GM12878 (cell line): ENCODE results near the gene ACO1. TPM values are rescaled to one million over a fixed set of nuclear protein-coding genes. Genes with fewer than 3 reads are reported as not detected.

Experiments used
- ATAC-seq: fragments of 200-7000 bp; cut with Tn5 transposase; 3 replicates; pipeline ENCODE4 v1.9.1; 2020; ENCODE audit warnings: mild to moderate bottlenecking, moderate library complexity
- BruUV-seq: library from RNA; stranded (reverse); fragments of 400-500 nt; replicated peaks from 2 replicates; lab custom pipeline; 2021; lab: Mats Ljungman, UMichigan
- CTCF ChIA-PET: fragments of 300-600 bp; sonication (Branson Sonifier 250); formaldehyde crosslinking; extraction: SDS; loops from one replicate; lab custom pipeline; 2021; ENCODE audit warnings: inconsistent platforms; lab: Yijun Ruan, JAX
- POLR2A ChIA-PET: fragments of 350-600 bp; formaldehyde crosslinking; extraction: SDS; loops from one replicate; lab custom pipeline; 2021; ENCODE audit warnings: inconsistent platforms; lab: Charles Lee
- RAD21 ChIA-PET: fragments of 300-600 bp; sonication (Branson Sonifier 250); formaldehyde crosslinking; loops from one replicate; lab custom pipeline; 2023; ENCODE audit warnings: antibody characterized with exemption; ENCODE audit not compliant: unreplicated experiment; lab: Charles Lee
- SMC1A ChIA-PET: fragments of 300-600 bp; sonication (Branson Sonifier 250); formaldehyde crosslinking; loops from one replicate; lab custom pipeline; 2023; ENCODE audit not compliant: unreplicated experiment, uncharacterized antibody; lab: Charles Lee
- DNase-seq: peaks from one replicate; pipeline ENCODE4 v3.0.0-alpha.2; 2011; ENCODE audit warnings: low read depth, low spot score
- FAIRE-seq: peaks from 3 replicates; lab custom pipeline; 2011; peaks lifted over from hg19 to GRCh38; lab: Jason Lieb, UNC
- H2AFZ ChIP-seq: 2 replicates; pipeline ENCODE4 v1.6.0; 2011; ENCODE audit warnings: low read depth, low read length, control low read depth; ENCODE audit not compliant: control insufficient read depth
- H3K27ac ChIP-seq: 2 replicates; pipeline ENCODE4 v1.5.1; 2011; ENCODE audit warnings: control low read depth; ENCODE audit not compliant: control insufficient read depth, insufficient read depth
- H3K27me3 ChIP-seq, 2 experiments: replicated peaks in 1 of 2; 2 replicates each; pipeline versions ENCODE4 v1.6.0 to v1.6.1; 2011; ENCODE audit warnings: low read length in 1 of 2; ENCODE audit not compliant: control insufficient read depth in 2 of 2, insufficient read depth in 2 of 2
- H3K36me3 ChIP-seq, 2 experiments: 2 replicates each; pipeline ENCODE4 v1.5.1; 2011; ENCODE audit warnings: low read length in 1 of 2; ENCODE audit not compliant: control insufficient read depth in 2 of 2, insufficient read depth in 2 of 2
- H3K4me1 ChIP-seq: 2 replicates; pipeline ENCODE4 v1.6.1; 2011; ENCODE audit warnings: mild to moderate bottlenecking, low read length, moderate library complexity, mixed read lengths; ENCODE audit not compliant: control insufficient read depth, insufficient read depth
- H3K4me2 ChIP-seq: 2 replicates; pipeline ENCODE4 v1.6.0; 2011; ENCODE audit warnings: control low read depth; ENCODE audit not compliant: control insufficient read depth, insufficient read depth
- H3K4me3 ChIP-seq: fragments of 200-600 bp; sonication (generic); 2 replicates; pipeline ENCODE4 v1.5.1; 2016
- H3K79me2 ChIP-seq: 2 replicates; pipeline ENCODE4 v1.6.0; 2011; ENCODE audit warnings: low read length; ENCODE audit not compliant: control insufficient read depth, insufficient read depth
- H3K9ac ChIP-seq: 2 replicates; pipeline ENCODE4 v1.8.0; 2011; ENCODE audit warnings: low read length, control low read depth, mixed read lengths; ENCODE audit not compliant: control insufficient read depth, insufficient read depth
- H3K9me3 ChIP-seq: replicated peaks from 3 replicates; pipeline ENCODE4 v1.5.1; 2011; ENCODE audit warnings: mild to moderate bottlenecking, low read length; ENCODE audit not compliant: control insufficient read depth, insufficient read depth
- H4K20me1 ChIP-seq: 2 replicates; pipeline ENCODE4 v1.6.0; 2011; ENCODE audit not compliant: control insufficient read depth, insufficient read depth
- CBFB ChIP-seq: IDR thresholded peaks from 2 replicates; pipeline ENCODE4 v1.6.1; 2016; ENCODE audit warnings: antibody characterized with exemption, low read depth
- CREB1 ChIP-seq: IDR thresholded peaks from 2 replicates; pipeline ENCODE4 v1.6.1; 2012; ENCODE audit warnings: low read depth, mild to moderate bottlenecking, inconsistent platforms
- CREM ChIP-seq: IDR thresholded peaks from 2 replicates; pipeline ENCODE4 v1.6.1; 2014; ENCODE audit warnings: antibody characterized with exemption, low read depth
- PAX5 ChIP-seq: IDR thresholded peaks from 2 replicates; pipeline ENCODE4 v1.6.1; 2011; ENCODE audit warnings: low read depth, low read length, borderline replicate concordance
- RB1 ChIP-seq: fragments of 450-650 bp; formaldehyde crosslinking; IDR thresholded peaks from 2 replicates; pipeline ENCODE4 v1.6.1; 2017; ENCODE audit warnings: mild to moderate bottlenecking, borderline replicate concordance
- RFX5 ChIP-seq: IDR thresholded peaks from 2 replicates; pipeline ENCODE4 v1.6.1; 2011; ENCODE audit warnings: low read depth, low read length, improper control_type of control experiment
- SMAD1 ChIP-seq: fragments of 450-650 bp; IDR thresholded peaks from 2 replicates; pipeline ENCODE4 v1.6.1; 2018; ENCODE audit warnings: mild to moderate bottlenecking, low read depth; ENCODE audit not compliant: partially characterized antibody
- STAT1 ChIP-seq: fragments of 450-650 bp; conservative IDR thresholded peaks from 2 replicates; pipeline ENCODE4 v1.6.1; 2014; ENCODE audit warnings: antibody characterized with exemption, mild to moderate bottlenecking
- WGBS: methylation state at CpG from one replicate; pipeline ENCODE4 v1.1.6; 2016; ENCODE audit warnings: low lambda C conversion rate; ENCODE audit not compliant: insufficient replicate concordance, insufficient coverage; ENCODE audit errors: missing lambda C conversion rate; 5-methylcytosine and 5-hydroxymethylcytosine counted together
- in situ Hi-C: fragments of 300-500 bp; cut with MboI; formaldehyde crosslinking; loops from 9 replicates; pipeline ENCODE4 v1.14.3; 2018; ENCODE audit warnings: mixed read lengths
- intact Hi-C: fragments of 100-400 bp; cut with micrococcal nuclease; formaldehyde crosslinking; loops from one replicate; pipeline ENCODE4 v1.14.2; 2022; ENCODE audit not compliant: unreplicated experiment
- polyA plus RNA-seq, 11 experiments: library from polyadenylated mRNA; depleted of rRNA in 4 of 11; unstranded in 6 of 11; stranded (reverse) in 5 of 11; fragments of >200 nt; fragmentation: Nextera tagmentation in 4 of 11; fragmentation: Illumina TruSeq in 1 of 11; extraction: Ambion mirVana in 4 of 11; extraction: Trizol in 1 of 11; gene quantifications; 1 replicate in 1 of 11; 2 replicates in 10 of 11; pipeline versions ENCODE4 v1.2.1 to v1.2.3, GENCODE V29; 2011 to 2016; ENCODE audit warnings: inconsistent platforms in 2 of 11, missing spikeins in 2 of 11, low read depth in 1 of 11
- total RNA-seq, 4 experiments: library from RNA; depleted of rRNA in 3 of 4; stranded (reverse); fragments of >200 nt in 3 of 4; fragmentation: Illumina TruSeq in 1 of 4; extraction: Trizol in 1 of 4; gene quantifications; 2 replicates each; pipeline versions ENCODE4 v1.2.1 to v1.2.3, GENCODE V29; 2013 to 2021
- TF ChIP-seq, protein P1 (sequence below): fragments of 450-650 bp; IDR thresholded peaks from 2 replicates; pipeline ENCODE4 v1.6.1; 2017; ENCODE audit warnings: mild to moderate bottlenecking, moderate library complexity
- TF ChIP-seq, protein P2 (sequence below): fragments of 450-650 bp; IDR thresholded peaks from 2 replicates; pipeline ENCODE4 v1.6.1; 2017; ENCODE audit warnings: borderline replicate concordance
- TF ChIP-seq, protein P3 (sequence below): IDR thresholded peaks from 2 replicates; pipeline ENCODE4 v1.6.1; 2012; ENCODE audit warnings: improper control_type of control experiment, low read depth, low read length; ENCODE audit not compliant: insufficient replicate concordance

Gene ACO1
- total and polyA plus RNA-seq, 10 of the 15 experiments (the other 5 are each of a cell fraction or from before 2014, with no cell fraction given), result 0.21 to 6.5 (median 3.3) TPM

DNA sequence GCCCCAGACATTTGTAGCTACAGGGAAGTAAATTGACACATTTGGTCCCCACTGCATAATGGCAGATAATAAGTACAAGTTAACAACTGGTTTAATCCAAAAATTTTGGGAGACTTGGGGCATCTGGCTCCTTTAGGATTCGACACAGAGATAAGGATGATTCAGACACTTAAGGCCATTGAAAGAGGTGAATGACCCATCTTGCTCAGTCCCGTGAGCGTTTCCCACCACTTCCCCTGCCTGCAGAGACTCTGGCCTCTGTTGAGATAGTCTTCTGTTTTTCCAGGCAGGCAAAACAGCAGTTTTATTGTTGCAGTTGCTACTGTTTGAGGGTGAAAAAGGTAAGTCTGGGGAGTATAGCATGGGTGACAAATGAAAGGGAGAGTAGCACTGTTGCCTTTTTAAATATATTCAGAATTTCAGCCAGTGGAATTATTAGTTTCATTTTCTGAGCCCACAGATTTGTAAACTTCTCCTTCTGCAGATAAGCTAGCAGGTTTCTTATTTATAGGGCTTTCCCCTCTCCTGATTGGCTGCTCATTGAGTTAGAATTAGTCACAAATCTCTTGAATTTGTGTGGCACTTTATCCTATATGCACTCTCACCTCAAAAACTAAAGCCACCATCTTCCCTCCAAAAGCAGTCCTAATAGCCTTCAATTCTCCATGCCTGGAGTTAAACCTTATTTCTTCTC lies 19.3 kb downstream of the ACO1 start (continued):
- TF ChIP-seq RB1 (no peak), CBFB (no peak)
- TF ChIP-seq, protein P1, sequence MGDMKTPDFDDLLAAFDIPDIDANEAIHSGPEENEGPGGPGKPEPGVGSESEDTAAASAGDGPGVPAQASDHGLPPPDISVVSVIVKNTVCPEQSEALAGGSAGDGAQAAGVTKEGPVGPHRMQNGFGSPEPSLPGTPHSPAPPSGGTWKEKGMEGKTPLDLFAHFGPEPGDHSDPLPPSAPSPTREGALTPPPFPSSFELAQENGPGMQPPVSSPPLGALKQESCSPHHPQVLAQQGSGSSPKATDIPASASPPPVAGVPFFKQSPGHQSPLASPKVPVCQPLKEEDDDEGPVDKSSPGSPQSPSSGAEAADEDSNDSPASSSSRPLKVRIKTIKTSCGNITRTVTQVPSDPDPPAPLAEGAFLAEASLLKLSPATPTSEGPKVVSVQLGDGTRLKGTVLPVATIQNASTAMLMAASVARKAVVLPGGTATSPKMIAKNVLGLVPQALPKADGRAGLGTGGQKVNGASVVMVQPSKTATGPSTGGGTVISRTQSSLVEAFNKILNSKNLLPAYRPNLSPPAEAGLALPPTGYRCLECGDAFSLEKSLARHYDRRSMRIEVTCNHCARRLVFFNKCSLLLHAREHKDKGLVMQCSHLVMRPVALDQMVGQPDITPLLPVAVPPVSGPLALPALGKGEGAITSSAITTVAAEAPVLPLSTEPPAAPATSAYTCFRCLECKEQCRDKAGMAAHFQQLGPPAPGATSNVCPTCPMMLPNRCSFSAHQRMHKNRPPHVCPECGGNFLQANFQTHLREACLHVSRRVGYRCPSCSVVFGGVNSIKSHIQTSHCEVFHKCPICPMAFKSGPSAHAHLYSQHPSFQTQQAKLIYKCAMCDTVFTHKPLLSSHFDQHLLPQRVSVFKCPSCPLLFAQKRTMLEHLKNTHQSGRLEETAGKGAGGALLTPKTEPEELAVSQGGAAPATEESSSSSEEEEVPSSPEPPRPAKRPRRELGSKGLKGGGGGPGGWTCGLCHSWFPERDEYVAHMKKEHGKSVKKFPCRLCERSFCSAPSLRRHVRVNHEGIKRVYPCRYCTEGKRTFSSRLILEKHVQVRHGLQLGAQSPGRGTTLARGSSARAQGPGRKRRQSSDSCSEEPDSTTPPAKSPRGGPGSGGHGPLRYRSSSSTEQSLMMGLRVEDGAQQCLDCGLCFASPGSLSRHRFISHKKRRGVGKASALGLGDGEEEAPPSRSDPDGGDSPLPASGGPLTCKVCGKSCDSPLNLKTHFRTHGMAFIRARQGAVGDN, result no peak

DNA sequence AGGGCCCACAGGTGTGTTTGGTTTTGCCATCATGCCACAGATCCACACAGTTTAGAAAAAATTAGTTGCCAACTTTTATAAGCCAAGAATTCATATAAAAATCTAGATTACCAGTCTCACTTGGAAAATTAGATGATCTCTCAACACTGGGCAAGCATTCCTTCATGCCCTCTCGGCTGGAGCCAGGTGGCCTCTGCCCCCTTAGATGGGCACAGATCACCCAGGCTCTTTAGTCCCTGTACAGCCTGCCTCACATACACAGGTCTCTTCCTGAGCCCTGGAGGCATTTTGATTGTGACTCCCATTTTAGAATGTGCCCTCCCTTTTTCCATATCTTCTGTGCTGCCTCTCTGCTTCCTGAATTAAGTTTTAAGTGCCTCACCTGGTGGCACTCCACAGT lies 20.0 kb downstream of the ACO1 start:
- no peak overlapping the region for H3K9ac ChIP-seq
- no TSS peak for BruUV-seq
- H2AFZ ChIP-seq, result no peak overlapping the region
- H3K4me2 ChIP-seq, result no peak overlapping the region
- RAD21 ChIA-PET, result interaction anchor here (1.3 to 1.5 kb wide), 2 partner anchors 19 to 122 kb away, joined by 3 read pairs; no protein-coding TSS in a partner anchor
- intact Hi-C loops, result loop anchor here (5.0 kb wide), 1 partner anchor 48 kb away; no protein-coding TSS in a partner anchor
- SMC1A ChIA-PET, result no interaction called here
- H3K27ac ChIP-seq, result no peak overlapping the region
- FAIRE-seq (no peak), DNase-seq (no peak), ATAC-seq (no peak)
- no peaks in the 10 kb centered on the region for H4K20me1 ChIP-seq
- TF ChIP-seq RFX5 (no peak), STAT1 (no peak), PAX5 (no peak), SMAD1 (no peak), CREB1 (no peak), CREM (no peak)
- TF ChIP-seq, protein P2, sequence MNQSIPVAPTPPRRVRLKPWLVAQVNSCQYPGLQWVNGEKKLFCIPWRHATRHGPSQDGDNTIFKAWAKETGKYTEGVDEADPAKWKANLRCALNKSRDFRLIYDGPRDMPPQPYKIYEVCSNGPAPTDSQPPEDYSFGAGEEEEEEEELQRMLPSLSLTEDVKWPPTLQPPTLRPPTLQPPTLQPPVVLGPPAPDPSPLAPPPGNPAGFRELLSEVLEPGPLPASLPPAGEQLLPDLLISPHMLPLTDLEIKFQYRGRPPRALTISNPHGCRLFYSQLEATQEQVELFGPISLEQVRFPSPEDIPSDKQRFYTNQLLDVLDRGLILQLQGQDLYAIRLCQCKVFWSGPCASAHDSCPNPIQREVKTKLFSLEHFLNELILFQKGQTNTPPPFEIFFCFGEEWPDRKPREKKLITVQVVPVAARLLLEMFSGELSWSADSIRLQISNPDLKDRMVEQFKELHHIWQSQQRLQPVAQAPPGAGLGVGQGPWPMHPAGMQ, result no peak
- TF ChIP-seq, protein P3, sequence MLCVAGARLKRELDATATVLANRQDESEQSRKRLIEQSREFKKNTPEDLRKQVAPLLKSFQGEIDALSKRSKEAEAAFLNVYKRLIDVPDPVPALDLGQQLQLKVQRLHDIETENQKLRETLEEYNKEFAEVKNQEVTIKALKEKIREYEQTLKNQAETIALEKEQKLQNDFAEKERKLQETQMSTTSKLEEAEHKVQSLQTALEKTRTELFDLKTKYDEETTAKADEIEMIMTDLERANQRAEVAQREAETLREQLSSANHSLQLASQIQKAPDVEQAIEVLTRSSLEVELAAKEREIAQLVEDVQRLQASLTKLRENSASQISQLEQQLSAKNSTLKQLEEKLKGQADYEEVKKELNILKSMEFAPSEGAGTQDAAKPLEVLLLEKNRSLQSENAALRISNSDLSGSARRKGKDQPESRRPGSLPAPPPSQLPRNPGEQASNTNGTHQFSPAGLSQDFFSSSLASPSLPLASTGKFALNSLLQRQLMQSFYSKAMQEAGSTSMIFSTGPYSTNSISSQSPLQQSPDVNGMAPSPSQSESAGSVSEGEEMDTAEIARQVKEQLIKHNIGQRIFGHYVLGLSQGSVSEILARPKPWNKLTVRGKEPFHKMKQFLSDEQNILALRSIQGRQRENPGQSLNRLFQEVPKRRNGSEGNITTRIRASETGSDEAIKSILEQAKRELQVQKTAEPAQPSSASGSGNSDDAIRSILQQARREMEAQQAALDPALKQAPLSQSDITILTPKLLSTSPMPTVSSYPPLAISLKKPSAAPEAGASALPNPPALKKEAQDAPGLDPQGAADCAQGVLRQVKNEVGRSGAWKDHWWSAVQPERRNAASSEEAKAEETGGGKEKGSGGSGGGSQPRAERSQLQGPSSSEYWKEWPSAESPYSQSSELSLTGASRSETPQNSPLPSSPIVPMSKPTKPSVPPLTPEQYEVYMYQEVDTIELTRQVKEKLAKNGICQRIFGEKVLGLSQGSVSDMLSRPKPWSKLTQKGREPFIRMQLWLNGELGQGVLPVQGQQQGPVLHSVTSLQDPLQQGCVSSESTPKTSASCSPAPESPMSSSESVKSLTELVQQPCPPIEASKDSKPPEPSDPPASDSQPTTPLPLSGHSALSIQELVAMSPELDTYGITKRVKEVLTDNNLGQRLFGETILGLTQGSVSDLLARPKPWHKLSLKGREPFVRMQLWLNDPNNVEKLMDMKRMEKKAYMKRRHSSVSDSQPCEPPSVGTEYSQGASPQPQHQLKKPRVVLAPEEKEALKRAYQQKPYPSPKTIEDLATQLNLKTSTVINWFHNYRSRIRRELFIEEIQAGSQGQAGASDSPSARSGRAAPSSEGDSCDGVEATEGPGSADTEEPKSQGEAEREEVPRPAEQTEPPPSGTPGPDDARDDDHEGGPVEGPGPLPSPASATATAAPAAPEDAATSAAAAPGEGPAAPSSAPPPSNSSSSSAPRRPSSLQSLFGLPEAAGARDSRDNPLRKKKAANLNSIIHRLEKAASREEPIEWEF, result no peak
- no peaks in the 10 kb centered on the region; a peak in 1 of 4 replicates for H3K36me3 ChIP-seq
- H3K9me3 ChIP-seq, result no peaks in the 10 kb centered on the region; the same call in 2 of the 3 replicates
- POLR2A ChIA-PET, result no interaction called here
- 65% methylated on average over 1 of the region's 1 CpG for WGBS
- CTCF ChIA-PET, result interaction anchor here (0.7 to 1.4 kb wide), 2 partner anchors 15 to 177 kb away, joined by 3 read pairs; no protein-coding TSS in a partner anchor
- H3K27me3 ChIP-seq, result no peaks in the 10 kb centered on the region
- H3K4me3 ChIP-seq, result no peak overlapping the region
- H3K79me2 ChIP-seq, result no peaks in the 10 kb centered on the region
- peaks cover 3% of the 10 kb centered on the region; the same call in 1 of the 2 replicates for H3K4me1 ChIP-seq
- in situ Hi-C loops, result no loop called here
